Activated T-cell treated with anti-CD3 and anti-CD28 coated beads for 4 hours (primary cell): Measurements from ENCODE around the gene DSG3.
"Not testable (repeated sequence)": the region's sequence is repeated elsewhere in the genome, so short reads cannot be mapped to it uniquely, and the experiment has no call there.

Experiments
- DNase-seq: peaks from one replicate; pipeline ENCODE4 v3.0.0-alpha.2; 2020

Gene DSG3

GRCh38 chr18:31493171-31493570 lies 45.6 kb downstream of the DSG3 start:
- DNase-seq = no peak

GRCh38 chr18:31493941-31494340 lies 46.4 kb downstream of the DSG3 start:
- DNase-seq = no peak

GRCh38 chr18:31494705-31495244 lies 47.2 kb downstream of the DSG3 start:
- DNase-seq = not testable (repeated sequence)

GRCh38 chr18:31497404-31497835 lies 49.9 kb downstream of the DSG3 start:
- DNase-seq = no peak

- DNase-seq = no peak
Measured at GRCh38 chr18:31497836-31498573, 50.5 kb downstream of the DSG3 start, which contains the start of gene DSG2. TSS of gene DSG2 (plus strand) at chr18:31498177. CDS start at chr18:31498252, 75 bp downstream.

GRCh38 chr18:31498574-31499524 lies 51.3 kb downstream of the DSG3 start:
- no peak for DNase-seq

GRCh38 chr18:31500051-31500688 lies 52.6 kb downstream of the DSG3 start:
- no peak for DNase-seq

GRCh38 chr18:31503011-31503410 lies 55.5 kb downstream of the DSG3 start:
- no peak for DNase-seq

GRCh38 chr18:31504455-31505147 lies 57.1 kb downstream of the DSG3 start:
- no peak for DNase-seq

- DNase-seq = no peak
Measured at GRCh38 chr18:31505156-31505555, 57.6 kb downstream of the DSG3 start.

GRCh38 chr18:31506024-31506742 lies 58.6 kb downstream of the DSG3 start:
- no peak for DNase-seq

GRCh38 chr18:31507124-31507523 lies 59.6 kb downstream of the DSG3 start:
- not testable (repeated sequence) for DNase-seq

GRCh38 chr18:31508781-31509180 lies 61.2 kb downstream of the DSG3 start:
- no peak for DNase-seq

- no peak for DNase-seq
Measured at GRCh38 chr18:31509571-31509970, 62.0 kb downstream of the DSG3 start.

- DNase-seq = no peak
Measured at GRCh38 chr18:31510319-31510718, 62.8 kb downstream of the DSG3 start.

- no peak for DNase-seq
Measured at GRCh38 chr18:31511098-31511497, 63.6 kb downstream of the DSG3 start.

- DNase-seq = no peak
Measured at GRCh38 chr18:31512203-31512764, 64.7 kb downstream of the DSG3 start.

GRCh38 chr18:31513189-31513935 lies 65.8 kb downstream of the DSG3 start:
- DNase-seq = no peak

GRCh38 chr18:31516437-31516836 lies 68.9 kb downstream of the DSG3 start:
- no peak for DNase-seq

GRCh38 chr18:31526374-31526773 lies 78.8 kb downstream of the DSG3 start:
- DNase-seq = no peak
